GM10847 (cell line): ENCODE results near the gene CNGA2.

Source experiments
- POLR2A ChIP-seq: IDR thresholded peaks from 2 replicates; pipeline ENCODE4 v1.6.1; 2011; ENCODE audit not compliant: insufficient read length; ENCODE audit errors: extremely low read depth

CNGA2 gene

DNA sequence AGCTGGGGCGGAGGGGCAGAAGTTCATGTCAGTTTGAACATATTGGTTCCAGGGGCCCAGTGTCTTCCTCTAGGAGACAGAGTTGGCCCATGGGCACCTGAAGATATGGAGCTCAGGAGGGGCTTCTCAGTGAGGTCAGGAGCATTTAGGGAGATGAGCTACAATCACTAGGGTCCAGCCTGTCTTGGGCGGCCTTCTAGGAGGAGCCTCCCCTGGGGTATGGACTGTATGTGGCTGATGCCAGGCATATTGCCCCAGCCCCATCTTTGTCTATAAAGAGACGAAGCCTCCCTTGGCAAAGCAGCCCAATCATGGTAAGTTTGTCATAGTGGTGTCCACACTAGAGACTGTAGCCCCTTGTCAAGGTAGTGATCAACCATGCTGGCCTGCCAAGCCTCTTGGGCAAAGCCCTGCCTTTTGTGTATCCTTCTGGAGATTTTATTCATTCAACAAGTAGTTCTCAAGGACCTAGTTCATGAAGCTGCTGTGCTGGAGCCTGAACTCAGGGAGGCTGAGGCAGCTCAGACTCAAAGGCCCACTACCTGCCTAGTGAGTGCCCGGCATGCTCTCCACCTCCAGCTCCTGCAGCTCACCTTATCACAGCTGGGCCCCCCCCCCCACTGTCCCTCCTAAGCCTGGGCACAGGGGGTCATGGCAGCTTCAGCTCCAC is 5.4 kb upstream of the CNGA2 start:
- TF ChIP-seq POLR2A, result no peak

- TF ChIP-seq POLR2A, result no peak
These were observed 673 bp downstream of the CNGA2 start for GRCh38 chrX:151735219-151735618.

DNA sequence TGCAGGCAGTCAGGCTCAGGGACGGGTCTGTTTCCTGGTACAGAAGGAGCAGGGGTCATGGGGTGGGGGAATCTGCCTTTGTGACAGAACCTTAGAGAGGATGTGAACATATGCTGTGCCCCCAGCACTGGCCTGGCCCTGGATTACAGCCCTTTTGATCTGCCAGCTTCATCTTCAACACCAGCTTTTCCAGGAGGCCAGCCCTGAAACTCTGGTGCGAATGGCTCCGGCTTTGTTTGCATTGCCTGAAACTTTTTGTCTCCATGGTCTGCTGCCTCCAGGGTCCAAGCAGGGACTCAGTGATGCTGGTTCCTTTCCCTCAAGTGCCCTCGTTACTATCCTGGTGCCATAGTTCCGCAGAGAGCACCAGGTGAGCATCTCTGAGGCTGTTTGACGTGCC is 2.1 kb downstream of the CNGA2 start:
- TF ChIP-seq POLR2A, result no peak

DNA sequence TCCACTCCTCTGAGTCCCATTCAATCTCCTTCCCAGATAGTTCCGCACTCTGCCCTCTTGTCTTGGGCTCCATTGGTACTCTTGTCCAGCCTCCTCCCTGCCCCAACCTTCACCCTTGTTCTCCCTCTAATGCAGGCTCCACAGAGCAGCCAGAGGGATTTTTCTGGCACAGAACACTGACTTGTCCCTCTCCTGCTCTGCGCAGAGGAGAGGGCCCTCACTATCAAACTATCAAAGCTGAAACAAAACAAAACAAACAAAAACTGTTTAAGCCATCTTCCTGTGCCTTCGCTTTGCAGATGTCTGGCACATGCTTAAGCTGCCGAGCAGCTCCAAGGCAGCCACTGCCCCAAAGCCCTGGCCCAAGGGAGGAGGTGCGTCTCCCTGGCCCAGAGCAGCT is 2.9 kb downstream of the CNGA2 start:
- no peak for TF ChIP-seq POLR2A

GRCh38 chrX:151738751-151739150 is 4.2 kb downstream of the CNGA2 start:
- TF ChIP-seq POLR2A, result no peak

- TF ChIP-seq POLR2A, result no peak
These were observed 7.1 kb downstream of the CNGA2 start for GRCh38 chrX:151741606-151742005.

DNA sequence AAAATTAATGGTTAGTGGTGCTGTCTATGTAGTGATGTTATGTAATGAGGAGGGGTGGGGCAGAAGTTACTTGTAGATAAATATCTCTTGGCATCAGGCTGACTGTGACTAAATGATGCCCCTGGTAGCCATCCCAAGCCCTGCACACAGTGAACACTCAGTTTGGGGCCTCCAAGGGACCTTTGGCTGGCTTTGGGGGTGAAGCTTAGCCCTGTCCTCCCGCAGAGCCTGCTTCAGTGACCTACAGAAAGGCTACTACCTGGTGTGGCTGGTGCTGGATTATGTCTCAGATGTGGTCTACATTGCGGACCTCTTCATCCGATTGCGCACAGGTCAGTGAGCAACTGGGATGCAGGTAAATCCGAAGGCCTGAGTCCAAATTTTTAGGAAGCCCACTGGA is 7.8 kb downstream of the CNGA2 start:
- no peak for TF ChIP-seq POLR2A

- TF ChIP-seq POLR2A, result no peak
These were observed 9.3 kb downstream of the CNGA2 start for GRCh38 chrX:151743651-151744470.

- no peak for TF ChIP-seq POLR2A
These were observed 11.1 kb downstream of the CNGA2 start for GRCh38 chrX:151745651-151746050.

- no peak for TF ChIP-seq POLR2A
These were observed 12.0 kb downstream of the CNGA2 start for GRCh38 chrX:151746502-151746901.

DNA sequence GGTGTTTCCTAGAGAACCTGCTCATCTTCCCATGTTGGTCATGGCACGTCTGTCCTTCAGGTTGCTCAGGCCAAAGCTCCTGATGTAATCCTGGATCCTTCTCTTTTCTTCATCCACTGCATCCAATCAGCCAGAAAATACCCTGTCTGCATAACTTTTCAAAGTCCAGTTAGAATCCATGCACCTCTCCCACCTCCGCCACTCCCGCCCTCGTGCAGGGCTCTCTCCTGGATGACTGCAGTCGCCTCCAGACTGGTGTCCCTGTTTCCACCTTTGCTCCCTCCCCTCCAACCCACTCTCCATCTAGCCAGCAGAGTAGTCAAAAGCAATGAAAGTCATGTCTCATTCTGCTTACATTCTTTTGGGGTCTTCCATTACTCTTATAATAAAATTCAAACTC is 16.0 kb downstream of the CNGA2 start:
- TF ChIP-seq POLR2A, result no peak

GRCh38 chrX:151752847-151753246 is 18.3 kb downstream of the CNGA2 start:
- TF ChIP-seq POLR2A, result no peak

- no peak for TF ChIP-seq POLR2A
These were observed 18.9 kb downstream of the CNGA2 start for GRCh38 chrX:151753313-151754046.

DNA sequence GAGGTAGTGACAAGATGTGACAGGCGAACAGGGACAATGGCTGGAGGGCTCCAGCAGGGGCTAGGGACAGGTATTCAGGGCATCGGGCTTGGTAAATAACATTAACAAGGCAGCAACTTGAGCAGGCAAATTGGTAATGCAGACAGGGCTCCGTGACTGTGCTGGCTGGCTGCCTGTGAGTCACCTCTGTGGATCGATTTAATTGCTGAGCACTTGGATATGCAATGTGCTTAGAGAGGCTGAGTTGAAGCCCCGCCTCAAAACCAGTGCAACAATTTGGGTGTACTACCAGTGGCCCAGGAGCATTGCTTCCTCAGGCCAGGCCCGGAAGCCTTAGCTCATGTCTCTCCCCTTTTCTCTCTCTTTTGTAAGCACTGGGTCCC is 19.5 kb downstream of the CNGA2 start:
- TF ChIP-seq POLR2A, result no peak

DNA sequence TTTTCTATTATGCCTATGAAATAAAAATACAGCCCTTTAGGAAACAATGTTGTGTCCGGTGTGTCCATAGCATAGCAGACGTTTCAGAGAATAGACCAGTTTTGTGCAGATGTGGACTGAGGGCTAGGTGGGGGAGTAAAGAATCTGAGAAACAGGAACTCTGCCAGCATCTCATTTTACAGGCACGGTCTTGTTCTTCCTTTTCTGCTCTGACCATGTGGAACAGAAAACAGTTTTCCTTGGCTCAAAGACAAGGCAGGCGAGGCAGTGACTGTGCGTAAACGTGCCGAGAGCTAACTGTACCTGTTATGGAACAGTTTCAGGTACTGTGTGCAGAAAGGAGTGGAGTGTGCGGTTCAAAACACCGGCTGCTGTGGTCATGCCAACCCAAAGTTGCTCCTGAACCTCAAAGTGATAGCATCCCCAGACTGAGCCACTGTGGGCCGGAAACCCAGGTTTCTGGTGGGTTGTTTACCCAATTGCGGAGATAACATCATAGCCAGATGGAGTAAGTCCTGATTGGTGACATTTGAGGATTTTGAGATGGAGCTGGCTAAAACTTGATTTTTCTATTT is 20.2 kb downstream of the CNGA2 start:
- no peak for TF ChIP-seq POLR2A

DNA sequence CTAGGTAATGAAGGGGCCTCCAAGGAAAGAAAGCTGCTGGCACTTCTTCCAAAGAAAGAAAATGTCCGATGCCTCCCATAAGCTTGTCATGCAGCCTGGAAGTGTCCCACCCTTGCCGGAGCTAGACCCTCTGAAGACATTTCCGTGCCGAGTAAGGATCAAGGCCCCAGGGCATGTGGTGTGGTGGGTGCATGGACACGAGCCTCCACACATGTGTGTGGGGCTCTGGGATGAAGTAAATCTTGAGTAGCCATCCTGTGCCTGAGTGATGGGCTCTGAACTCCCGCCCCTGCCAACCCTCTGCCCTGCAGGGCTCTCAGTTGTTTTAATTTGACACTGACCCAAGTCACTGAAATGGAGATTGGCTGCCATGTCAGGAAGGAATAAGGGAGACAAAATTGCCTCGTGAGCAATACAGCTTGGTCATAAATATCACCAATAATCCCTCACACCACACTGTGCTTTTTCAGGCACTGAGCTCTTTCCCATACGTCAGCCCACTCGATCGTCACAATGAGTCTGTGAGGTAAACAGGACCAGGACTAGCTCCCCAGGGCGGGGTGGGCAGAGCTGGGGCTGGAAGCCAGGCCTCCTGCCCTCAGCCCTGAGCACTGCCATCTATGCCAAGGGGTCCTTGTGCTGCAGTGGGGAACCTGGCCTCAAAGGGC is 24.6 kb downstream of the CNGA2 start:
- TF ChIP-seq POLR2A, result no peak

DNA sequence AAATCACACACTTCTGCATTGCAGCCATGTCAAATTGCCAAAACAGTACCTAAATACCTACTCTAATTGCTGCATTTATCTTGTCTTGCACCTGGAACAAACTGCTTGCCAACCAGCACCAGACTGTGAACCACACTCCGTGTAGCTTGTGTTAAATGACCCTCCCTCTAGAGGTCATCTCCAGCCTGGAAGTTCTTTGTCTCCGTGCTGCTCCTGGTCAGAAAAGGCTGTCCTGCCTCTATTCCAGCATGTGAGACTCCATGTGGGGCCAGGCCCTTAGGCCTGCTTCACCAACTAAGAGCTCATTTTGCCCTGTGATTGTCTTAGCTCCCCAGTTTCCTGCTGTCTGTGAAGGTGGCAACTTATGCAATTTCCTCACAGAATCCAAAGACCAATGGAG is 28.3 kb downstream of the CNGA2 start:
- no peak for TF ChIP-seq POLR2A
